HuH-7 (cell line): ENCODE data around the gene HNRNPA2B1.

ENCODE experiments used
- DNase-seq: peaks from one replicate; pipeline ENCODE4 v3.0.0; 2011; ENCODE audit warnings: low spot score

HNRNPA2B1 gene

DNA sequence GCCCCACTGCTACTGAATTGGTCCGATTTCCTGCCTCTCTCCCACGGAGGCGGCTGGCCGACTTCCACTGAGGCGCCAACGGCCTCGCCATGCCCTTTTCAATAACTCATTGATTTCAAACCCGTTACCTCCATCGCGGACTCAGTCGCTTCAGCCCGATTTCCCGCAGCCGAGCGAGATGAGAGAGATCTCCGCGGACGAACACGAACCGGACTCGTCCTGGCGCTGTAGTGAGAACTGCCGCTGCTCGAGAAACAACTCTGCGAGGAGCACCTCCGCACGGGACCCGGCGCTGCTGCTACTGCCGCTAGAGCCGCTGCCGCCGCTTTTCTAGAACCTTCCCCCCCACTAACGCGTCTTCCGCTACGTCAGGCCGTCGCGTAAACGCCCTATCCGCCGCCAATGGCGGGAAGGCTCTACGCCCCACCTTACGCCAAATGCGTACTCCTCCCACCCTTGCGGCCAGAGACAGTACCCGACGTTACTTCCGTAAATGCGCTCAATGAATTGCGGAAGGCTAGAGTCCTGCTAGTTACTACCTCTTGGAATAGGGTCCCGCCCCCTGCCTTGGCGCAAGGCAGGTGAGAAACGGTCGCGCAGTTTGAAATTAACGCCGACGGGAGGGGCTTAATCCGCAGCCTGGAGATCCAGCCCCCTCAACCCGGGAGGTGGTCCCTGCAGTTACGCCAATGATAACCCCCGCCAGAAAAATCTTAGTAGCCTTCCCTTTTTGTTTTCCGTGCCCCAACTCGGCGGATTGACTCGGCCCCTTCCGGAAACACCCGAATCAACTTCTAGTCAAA is at the start of gene HNRNPA2B1:
TSS of gene HNRNPA2B1 (minus strand) at position 303 of the 803 bp plus-strand sequence. CDS start at position 134, 169 bp downstream.
- DNase-seq: peak; percentile 76

DNA sequence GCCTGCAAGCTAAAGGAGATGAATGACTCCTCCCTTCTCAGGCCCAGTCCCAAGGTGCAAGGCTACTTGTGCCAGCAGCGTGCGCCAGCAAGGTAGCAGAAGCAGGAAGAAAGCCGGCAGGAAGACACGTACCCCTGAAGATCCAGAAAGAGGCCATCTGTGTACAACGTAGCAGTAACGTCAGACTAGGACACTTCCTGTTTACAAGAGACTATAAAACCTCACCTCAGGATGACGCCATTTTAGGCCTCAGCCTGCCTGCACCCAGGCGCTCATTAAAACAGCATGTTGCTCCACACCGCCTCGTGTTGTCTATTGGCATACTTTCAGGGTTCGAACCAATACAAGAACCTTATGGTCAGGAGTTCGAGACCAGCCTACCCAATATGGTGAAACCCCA is 49.7 kb upstream of the HNRNPA2B1 start:
- no peak for DNase-seq

DNA sequence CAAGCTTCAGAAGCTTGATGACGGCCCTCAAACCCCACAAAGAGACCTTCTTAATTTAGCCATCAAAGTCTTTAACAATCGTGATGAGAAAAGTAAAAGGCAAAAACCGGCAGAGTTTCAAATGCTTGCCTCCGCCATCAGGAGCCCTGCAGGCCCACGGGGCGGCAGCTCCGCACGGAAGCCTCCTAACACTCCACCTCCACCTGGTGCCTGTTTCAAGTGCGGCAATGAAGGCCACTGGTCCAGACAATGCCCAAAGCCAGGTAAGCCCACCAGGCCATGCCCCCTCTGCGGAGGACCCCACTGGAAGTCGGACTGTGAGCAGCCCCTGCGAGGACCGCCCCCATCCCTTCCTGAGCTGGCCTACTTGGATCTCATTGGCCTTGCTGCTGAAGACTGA is 44.6 kb upstream of the HNRNPA2B1 start:
- no peak for DNase-seq

DNA sequence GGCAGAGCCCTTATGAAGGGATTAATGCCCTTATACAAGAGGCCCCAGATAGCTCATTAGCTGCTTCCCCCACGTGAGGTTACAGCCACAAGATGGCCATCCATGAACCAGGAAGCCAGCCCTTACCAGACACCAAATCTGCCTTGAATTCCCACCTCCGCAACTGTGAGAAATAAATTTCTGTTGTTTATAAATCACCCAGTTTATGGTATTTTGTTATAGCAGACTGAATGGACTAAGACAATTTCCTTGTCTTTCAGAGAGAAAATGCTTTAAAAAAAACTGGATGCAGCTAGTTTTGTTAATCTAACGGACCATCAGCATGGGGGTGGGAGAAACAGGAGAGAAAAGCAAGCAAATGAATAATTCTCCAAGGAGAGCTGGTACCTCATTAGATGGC is 37.5 kb upstream of the HNRNPA2B1 start:
- DNase-seq: no peak

- DNase-seq: no peak
Measured at GRCh38 chr7:26237035-26237807, 36.7 kb upstream of the HNRNPA2B1 start.

DNA sequence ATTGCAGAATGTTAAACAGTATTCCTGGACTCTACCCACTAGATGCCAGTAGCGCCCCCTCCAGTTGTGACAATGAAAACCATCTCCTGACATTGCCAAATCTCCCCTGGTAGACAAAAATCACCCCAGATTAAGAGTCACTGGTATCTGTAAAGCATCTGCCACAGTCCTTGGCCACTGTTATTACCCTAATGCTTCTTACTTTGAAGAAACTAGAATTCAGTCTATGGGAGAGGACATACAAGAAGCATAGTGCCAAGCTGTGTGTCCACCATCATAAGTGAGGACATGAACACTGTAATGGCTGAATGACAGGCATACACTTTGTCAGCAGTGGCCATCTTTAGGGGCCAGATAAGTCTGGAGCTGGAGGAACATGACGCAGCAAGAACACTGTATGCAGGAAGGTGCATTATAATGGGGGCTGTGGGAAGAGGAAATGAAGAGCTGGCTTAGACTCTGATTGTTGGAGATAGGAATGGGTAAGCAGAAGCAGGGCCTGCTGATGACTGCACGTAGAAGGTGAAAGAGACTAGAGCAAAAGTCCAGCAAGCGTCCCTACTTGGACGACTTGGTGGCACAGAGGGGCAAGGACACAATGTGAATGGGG is 33.5 kb upstream of the HNRNPA2B1 start:
- DNase-seq: no peak

GRCh38 chr7:26227987-26228386 is 27.4 kb upstream of the HNRNPA2B1 start:
- DNase-seq: no peak

DNA sequence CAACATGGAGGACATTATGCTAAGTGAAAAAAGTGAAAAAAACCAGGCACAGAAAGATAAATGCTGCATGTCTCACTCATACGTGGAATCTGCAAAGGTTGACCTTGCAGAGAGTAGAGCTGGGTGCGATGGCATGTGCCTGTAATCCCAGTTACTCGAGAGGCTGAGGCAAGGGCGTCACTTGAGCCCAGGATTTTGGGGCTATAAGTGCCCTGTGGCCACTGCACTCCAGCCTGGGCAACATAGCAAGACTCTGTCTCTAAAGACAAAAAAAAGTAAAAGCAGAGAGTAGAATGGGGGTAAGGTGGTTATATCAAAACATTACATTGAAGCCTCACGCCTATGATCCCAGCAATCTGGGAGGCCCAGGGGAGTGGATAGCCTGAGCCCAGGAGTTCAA is 23.8 kb upstream of the HNRNPA2B1 start:
- no peak for DNase-seq

DNA sequence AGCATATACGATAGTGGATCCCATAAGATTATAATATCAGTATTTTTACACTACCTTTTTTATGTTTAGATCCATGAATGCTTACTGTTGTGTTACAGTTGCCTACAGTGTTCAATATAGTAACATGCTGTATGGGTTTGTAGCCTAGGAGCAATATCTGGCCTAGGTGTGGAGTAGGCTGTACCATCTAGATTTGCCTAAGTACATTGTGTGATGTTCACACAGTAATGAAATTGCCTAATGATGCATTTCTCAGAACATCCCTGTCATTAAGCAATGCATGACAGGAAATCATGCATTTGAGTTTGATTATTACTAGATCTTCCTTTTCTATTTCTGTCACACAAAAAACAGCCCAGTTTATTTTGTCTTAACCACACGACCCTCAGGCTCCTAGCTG is 15.5 kb upstream of the HNRNPA2B1 start:
- no peak for DNase-seq

DNA sequence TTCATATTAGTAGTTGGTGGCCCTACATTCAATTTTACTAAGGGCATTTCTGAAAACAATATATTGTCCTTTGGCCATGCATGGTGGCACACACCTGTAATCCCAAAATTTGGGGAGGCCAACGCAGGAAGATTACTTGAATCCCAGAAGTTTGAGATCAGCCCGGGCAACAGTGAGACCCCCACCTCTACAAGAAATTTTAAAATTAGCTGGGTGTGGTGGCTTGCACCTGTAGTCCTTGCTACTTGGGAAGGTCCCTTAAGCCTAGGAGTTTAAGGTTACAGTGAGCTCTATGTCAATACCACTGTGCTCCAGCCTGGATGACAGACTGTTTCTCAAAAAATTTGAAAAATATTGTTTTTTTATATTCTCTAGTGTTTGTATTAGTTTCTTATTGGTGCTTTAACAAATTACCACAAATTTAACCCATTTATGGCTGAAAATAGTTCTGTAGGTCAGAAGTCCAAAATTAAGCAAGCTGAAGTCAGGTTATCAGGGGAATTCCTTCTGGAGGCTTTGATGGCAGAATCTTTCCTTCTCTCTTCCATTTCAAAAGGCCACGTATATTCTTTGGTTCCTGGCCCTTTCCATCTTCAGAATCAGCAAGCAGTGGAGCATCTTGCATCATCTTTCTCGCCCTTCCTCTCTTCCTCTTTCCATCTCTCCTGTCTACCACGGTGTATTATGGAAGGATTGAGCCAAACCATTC is 13.4 kb upstream of the HNRNPA2B1 start:
- no peak for DNase-seq

GRCh38 chr7:26212921-26213718 is 12.6 kb upstream of the HNRNPA2B1 start:
- DNase-seq: no peak

DNA sequence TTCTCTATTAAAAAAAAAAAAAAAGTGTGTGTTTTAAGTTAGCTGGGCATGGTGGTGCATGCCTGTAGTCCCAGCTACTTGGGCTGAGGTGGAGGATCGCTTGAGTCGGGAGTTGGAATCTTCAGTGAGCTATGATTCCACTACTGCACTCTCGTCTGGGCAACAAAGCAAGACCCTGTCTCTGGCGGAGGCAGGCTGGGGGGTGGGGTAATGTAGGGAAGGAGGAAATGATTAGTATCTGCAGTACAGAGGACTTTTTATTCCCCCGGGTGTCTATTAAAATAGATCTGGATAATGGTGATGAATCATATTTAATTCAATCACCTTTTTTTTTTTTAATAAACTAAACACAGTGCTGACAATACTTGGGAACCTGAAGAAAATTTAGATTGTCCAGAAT is 7.5 kb upstream of the HNRNPA2B1 start:
- DNase-seq: no peak

DNA sequence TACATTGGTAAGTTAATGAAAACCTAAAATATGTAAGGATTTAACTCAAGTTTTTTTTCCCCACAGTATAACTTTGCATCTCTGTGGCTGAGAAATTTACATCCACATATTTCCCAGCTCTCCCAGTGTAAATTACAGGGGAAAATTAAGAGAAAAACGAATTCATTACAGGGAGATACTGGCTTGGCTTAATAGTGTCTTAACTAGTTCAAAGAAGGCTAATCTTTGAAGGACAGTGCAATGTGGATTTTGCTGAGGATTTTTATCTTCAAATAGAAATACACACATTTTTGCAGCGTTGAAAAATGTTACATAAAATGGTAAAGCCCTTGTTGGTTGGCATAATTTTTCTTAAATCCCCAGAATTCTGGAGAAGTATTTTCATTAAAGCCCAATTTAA is 2.5 kb upstream of the HNRNPA2B1 start:
- no peak for DNase-seq

GRCh38 chr7:26202019-26202990 is 1.8 kb upstream of the HNRNPA2B1 start:
- DNase-seq: no peak

DNA sequence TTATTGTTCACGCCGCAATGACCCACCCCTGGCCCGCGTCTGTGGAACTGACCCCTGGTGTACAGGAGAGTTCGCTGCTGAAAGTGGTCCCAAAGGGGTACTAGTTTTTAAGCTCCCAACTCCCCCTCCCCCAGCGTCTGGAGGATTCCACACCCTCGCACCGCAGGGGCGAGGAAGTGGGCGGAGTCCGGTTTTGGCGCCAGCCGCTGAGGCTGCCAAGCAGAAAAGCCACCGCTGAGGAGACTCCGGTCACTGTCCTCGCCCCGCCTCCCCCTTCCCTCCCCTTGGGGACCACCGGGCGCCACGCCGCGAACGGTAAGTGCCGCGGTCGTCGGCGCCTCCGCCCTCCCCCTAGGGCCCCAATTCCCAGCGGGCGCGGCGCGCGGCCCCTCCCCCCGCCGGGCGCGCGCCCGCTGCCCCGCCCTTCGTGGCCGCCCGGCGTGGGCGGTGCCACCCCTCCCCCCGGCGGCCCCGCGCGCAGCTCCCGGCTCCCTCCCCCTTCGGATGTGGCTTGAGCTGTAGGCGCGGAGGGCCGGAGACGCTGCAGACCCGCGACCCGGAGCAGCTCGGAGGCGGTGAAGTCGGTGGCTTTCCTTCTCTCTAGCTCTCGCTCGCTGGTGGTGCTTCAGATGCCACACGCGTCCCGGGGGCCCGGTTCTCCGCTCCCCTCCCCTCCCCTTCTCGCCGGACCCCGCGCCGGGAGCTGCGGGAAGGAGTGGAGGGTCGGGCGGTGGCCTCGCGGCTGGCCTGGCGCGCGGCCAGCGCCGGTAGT is 887 bp upstream of the HNRNPA2B1 start, which contains the start of gene CBX3:
TSS of gene CBX3 (plus strand) at position 499 of the 772 bp plus-strand sequence. CDS start 1,254 bp downstream, outside the sequence.
- DNase-seq: peak; percentile 84

- peak; percentile 42 for DNase-seq
Measured at GRCh38 chr7:26200038-26200443, 505 bp downstream of the HNRNPA2B1 start.

DNA sequence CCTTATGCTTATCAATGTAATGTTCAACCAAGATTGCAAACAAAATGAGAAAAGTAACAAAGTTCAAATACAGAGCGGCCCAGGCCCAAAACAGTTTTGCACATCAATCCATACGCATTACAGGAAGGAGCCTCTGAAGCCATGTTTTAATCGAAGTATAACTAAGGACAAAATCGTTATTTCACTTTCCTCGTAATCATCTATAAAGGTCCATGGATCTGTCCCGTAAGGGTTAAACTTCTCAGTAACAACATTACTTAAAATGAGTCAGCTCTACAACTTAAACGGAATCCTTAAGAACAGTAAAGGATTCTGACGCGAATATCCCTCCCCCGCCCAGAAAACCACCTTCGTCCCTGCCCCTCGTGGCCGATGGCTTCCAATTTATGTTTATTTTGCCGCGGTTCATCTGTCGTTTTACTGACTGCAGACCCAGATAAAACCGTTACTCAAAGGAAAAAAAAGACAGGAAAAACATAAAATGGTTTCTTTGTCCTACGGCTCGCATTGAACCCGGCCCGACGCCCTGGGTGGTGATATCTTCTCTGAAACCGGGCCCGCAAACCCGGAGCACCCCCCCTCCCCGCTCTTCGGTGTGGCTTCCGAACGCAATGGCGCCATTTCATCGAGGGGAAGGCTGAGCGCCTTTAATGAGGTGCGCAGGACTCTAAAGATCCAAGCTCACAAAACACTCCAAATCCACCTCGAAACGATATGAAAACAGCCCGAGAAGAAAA is 1.1 kb downstream of the HNRNPA2B1 start:
- no peak for DNase-seq

DNA sequence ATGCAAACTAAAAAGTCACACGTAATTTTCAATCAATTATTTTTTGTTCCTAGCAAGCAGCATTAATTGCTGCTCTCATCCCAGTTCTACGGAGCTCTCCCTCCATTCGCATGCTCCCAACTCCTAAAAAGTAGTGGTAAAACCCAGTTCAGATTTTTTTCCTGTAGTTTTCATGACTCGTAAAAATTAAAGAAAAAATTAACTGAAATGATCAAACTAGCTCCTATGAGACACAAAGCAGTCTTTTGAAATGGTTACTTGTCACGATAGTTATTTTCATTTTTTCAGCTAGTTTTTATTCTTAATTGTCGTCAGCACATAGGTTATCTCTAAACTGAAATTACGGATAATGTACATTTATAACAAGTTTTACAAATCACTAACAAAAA is 1.8 kb downstream of the HNRNPA2B1 start:
- DNase-seq: no peak
